Adrenal gland (tissue), 12 donors: Measurements from ENCODE around the gene HEATR5B. TPM values are rescaled to one million over a fixed set of nuclear protein-coding genes. Genes with fewer than 3 reads are reported as not detected.
A peak's percentile ranks its signal among the peaks of the same experiment; 100 is the strongest.
"Not testable (repeated sequence)": the region's sequence is repeated elsewhere in the genome, so short reads cannot be mapped to it uniquely, and the experiment has no call there.

Experiments
- DNase-seq, 7 donors: peaks; one replicate each; pipeline ENCODE4 v3.0.0-alpha.2; 2019 to 2020
- H3K27ac ChIP-seq, 5 donors: fragments of 200-600 bp; sonication (generic) in 4 of 5; 1 replicate in 3 of 5; 2 replicates in 2 of 5; pipeline versions ENCODE4 v1.5.1 to v1.8.0; 2016 to 2020; ENCODE audit warnings: mild to moderate bottlenecking in 1 of 5
- H3K27me3 ChIP-seq: fragments of 200-600 bp; 2 replicates; pipeline ENCODE4 v1.8.0; 2021
- H3K36me3 ChIP-seq, 2 donors: fragments of 200-600 bp; replicated peaks in 1 of 2; 1 replicate in 1 of 2; 2 replicates in 1 of 2; pipeline versions ENCODE4 v1.5.1 to v1.8.0; 2018 to 2022
- H3K4me1 ChIP-seq, 2 donors: fragments of 200-600 bp; replicated peaks in 1 of 2; 1 replicate in 1 of 2; 2 replicates in 1 of 2; pipeline versions ENCODE4 v1.5.1 to v1.8.0; 2018 to 2021
- H3K4me3 ChIP-seq, 4 donors: fragments of 200-600 bp; sonication (generic) in 3 of 4; one replicate each; pipeline ENCODE4 v1.5.1; 2016 to 2018
- H3K9me3 ChIP-seq, 3 donors: fragments of 200-600 bp; sonication (generic) in 1 of 3; replicated peaks in 1 of 3; 1 replicate in 2 of 3; 2 replicates in 1 of 3; pipeline versions ENCODE4 v1.5.1 to v1.8.0; 2016 to 2021
- CTCF ChIP-seq, 6 experiments: fragments of 450-650 bp in 4 of 6; fragments of 200-600 bp in 2 of 6; sonication (generic) in 1 of 6; IDR thresholded peaks; 1 replicate in 5 of 6; 2 replicates in 1 of 6; pipeline versions ENCODE4 v1.5.1 to v1.8.0; 2016 to 2021; ENCODE audit warnings: antibody characterized with exemption in 6 of 6, mild to moderate bottlenecking in 2 of 6, moderate library complexity in 1 of 6
- POLR2A ChIP-seq, 2 donors: fragments of 450-650 bp; IDR thresholded peaks; one replicate each; pipeline ENCODE4 v1.6.1; 2017; ENCODE audit warnings: antibody characterized with exemption in 2 of 2, mild to moderate bottlenecking in 2 of 2, moderate library complexity in 1 of 2
- WGBS, 4 donors: extraction: QIAGEN DNeasy Blood & Tissue Kit in 2 of 4; methylation state at CpG; one replicate each; pipeline versions ENCODE4 v1.1.5 to v1.1.7; 2013 to 2017; 5-methylcytosine and 5-hydroxymethylcytosine counted together
- intact Hi-C, 2 donors: fragments of 100-400 bp; cut with DNase I; formaldehyde crosslinking; loops; one replicate each; pipeline versions ENCODE4 v1.14.1 to v1.15.0; 2022 to 2023
- polyA plus RNA-seq, 3 donors: library from polyadenylated mRNA; stranded (reverse); fragments of 200-250 nt in 2 of 3; fragments of 350-450 nt in 1 of 3; fragmentation: Illumina TruSeq in 1 of 3; extraction: RNeasy Lipid Tissue Mini Kit (QIAGEN cat#74804) in 1 of 3; gene quantifications; one replicate each; pipeline ENCODE4 v1.2.3, GENCODE V29; 2013 to 2014
- total RNA-seq, 9 donors: library from RNA; depleted of rRNA in 4 of 9; stranded (reverse); fragments of >200 nt in 4 of 9; fragments of 120-200 nt in 1 of 9; fragmentation: NEBNext Ultra II Directional in 1 of 9; extraction: Animal tissue kit (Norgen Biotek cat#: 25700) in 1 of 9; gene quantifications; one replicate each; pipeline versions ENCODE4 v1.1.0 to v1.2.4, GENCODE V29; 2013 to 2023
- donor health status: healthy with polysubstance abuse.
- donor health status: Bipolar disorder and iron deficiency.
- donor health status: DM: yes; HTN: yes; CAD: no.
- donor health status: DM: no; HTN: no; CAD: no.
- donor health status: DM: no; HTN: no; CAD: no.
- donor health status: DM: yes; HTN: yes; CAD: no.

HEATR5B gene
- total and polyA plus RNA-seq, 12 donors: 7.4 to 34.3 (median 20.4) TPM

GRCh38 chr2:36951027-36951518, 133.1 kb downstream of the HEATR5B start:
- H3K36me3 ChIP-seq: no peaks in the 10 kb centered on the region
- DNase-seq: no peak
- no peak overlapping the region for H3K4me3 ChIP-seq
- 73 to 93% (median 85%) methylated on average over 2 of the region's 2 CpGs for WGBS, 4 donors
- no peaks in the 10 kb centered on the region for H3K27me3 ChIP-seq
- H3K4me1 ChIP-seq: peaks cover 18 to 22% of the 10 kb centered on the region in 2 donors
- H3K9me3 ChIP-seq: peaks cover 0 to 2% (median 0%) of the 10 kb centered on the region in 3 donors
- intact Hi-C loops: no loop called here
- TF ChIP-seq POLR2A (IDR thresholded peaks at IDR 0.05) (no peak), CTCF (IDR thresholded peaks at IDR 0.05) (no peak)
- H3K27ac ChIP-seq: peak overlapping the region in 1 of 5 donors; percentile 47

GRCh38 chr2:36949845-36950244, 134.3 kb downstream of the HEATR5B start:
- Histone ChIP-seq H3K27me3 (no peaks in the 10 kb centered on the region), H3K27ac (no peak overlapping the region), H3K9me3 (peaks cover 0 to 2% (median 0%) of the 10 kb centered on the region in 3 donors), H3K4me1 (peaks cover 18 to 22% of the 10 kb centered on the region in 2 donors), H3K4me3 (no peak overlapping the region), H3K36me3 (no peaks in the 10 kb centered on the region)
- TF ChIP-seq POLR2A (IDR thresholded peaks at IDR 0.05): no peak
- TF ChIP-seq CTCF (IDR thresholded peaks at IDR 0.05): no peak
- intact Hi-C loops: no loop called here
- WGBS, 4 donors: 81 to 88% (median 84%) methylated on average over 1 of the region's 1 CpG
- DNase-seq: no peak

- H3K9me3 ChIP-seq, DNase-seq, H3K27ac ChIP-seq, H3K4me1 ChIP-seq, intact Hi-C loops, H3K4me3 ChIP-seq, H3K36me3 ChIP-seq, H3K27me3 ChIP-seq: not testable (repeated sequence)
- WGBS, 4 donors: 93 to 96% (median 94%) methylated on average over 10 of the region's 10 CpGs
These were observed 138.9 kb downstream of the HEATR5B start for GRCh38 chr2:36945240-36945639.

GRCh38 chr2:36941867-36942266, 142.3 kb downstream of the HEATR5B start:
- WGBS, 4 donors: 82 to 96% (median 89%) methylated on average over 4 of the region's 4 CpGs
- H3K4me1 ChIP-seq: no peaks in the 10 kb centered on the region
- no peak for TF ChIP-seq CTCF (IDR thresholded peaks at IDR 0.05)
- TF ChIP-seq POLR2A (IDR thresholded peaks at IDR 0.05): no peak
- H3K4me3 ChIP-seq: no peak overlapping the region
- H3K9me3 ChIP-seq: no peaks in the 10 kb centered on the region
- DNase-seq: no peak
- no peaks in the 10 kb centered on the region for H3K36me3 ChIP-seq
- no peak overlapping the region for H3K27ac ChIP-seq
- intact Hi-C loops: no loop called here
- no peaks in the 10 kb centered on the region for H3K27me3 ChIP-seq

- H3K4me3 ChIP-seq, H3K27me3 ChIP-seq, H3K27ac ChIP-seq, intact Hi-C loops, H3K36me3 ChIP-seq, H3K4me1 ChIP-seq, DNase-seq, H3K9me3 ChIP-seq: not testable (repeated sequence)
These were observed 147.6 kb downstream of the HEATR5B start for GRCh38 chr2:36936526-36936925.

- H3K36me3 ChIP-seq, DNase-seq, H3K27me3 ChIP-seq, H3K9me3 ChIP-seq, intact Hi-C loops, H3K4me3 ChIP-seq: not testable (repeated sequence)
- H3K27ac ChIP-seq: peak overlapping the region in 2 of 5 donors; percentile 43 to 60
- H3K4me1 ChIP-seq: peaks cover 14 to 19% of the 10 kb centered on the region in 2 donors
- WGBS, 4 donors: 88 to 97% (median 95%) methylated on average over 6 of the region's 6 CpGs
These were observed 152.5 kb downstream of the HEATR5B start for GRCh38 chr2:36931688-36932087.
